Ishikawa (cell line): ENCODE measurements around the gene ZNF454.

Experiments used
- CREB1 ChIP-seq: IDR thresholded peaks from 2 replicates; pipeline ENCODE4 v1.6.1; 2012; ENCODE audit warnings: low read depth
- EGR1 ChIP-seq: IDR thresholded peaks from 2 replicates; pipeline ENCODE4 v1.6.1; 2012
- EP300 ChIP-seq: IDR thresholded peaks from 2 replicates; pipeline ENCODE4 v1.6.1; 2012; ENCODE audit warnings: borderline replicate concordance
- FOXM1 ChIP-seq: IDR thresholded peaks from 2 replicates; pipeline ENCODE4 v1.6.1; 2012; ENCODE audit warnings: low read depth, borderline replicate concordance
- NFIC ChIP-seq: IDR thresholded peaks from 2 replicates; pipeline ENCODE4 v1.6.1; 2012
- RAD21 ChIP-seq: IDR thresholded peaks from 2 replicates; pipeline ENCODE4 v1.6.1; 2012; ENCODE audit warnings: low read depth
- TAF1 ChIP-seq: IDR thresholded peaks from 2 replicates; pipeline ENCODE4 v1.6.1; 2012; ENCODE audit warnings: low read depth, mild to moderate bottlenecking
- TCF12 ChIP-seq: IDR thresholded peaks from 2 replicates; pipeline ENCODE4 v1.6.1; 2012; ENCODE audit warnings: low read depth
- TEAD4 ChIP-seq: IDR thresholded peaks from 2 replicates; pipeline ENCODE4 v1.6.1; 2012
- YY1 ChIP-seq: IDR thresholded peaks from 2 replicates; pipeline ENCODE4 v1.6.1; 2012; ENCODE audit warnings: low read depth
- TF ChIP-seq, protein P1 (sequence below): IDR thresholded peaks from 2 replicates; pipeline ENCODE4 v1.6.1; 2012; ENCODE audit warnings: low read depth, mild to moderate bottlenecking
- TF ChIP-seq, protein P2 (sequence below): IDR thresholded peaks from 2 replicates; pipeline ENCODE4 v1.6.1; 2012

GRCh38 chr5:178965465-178966055 lies 24.6 kb downstream of the ZNF454 start:
- TF ChIP-seq CREB1 (no peak), YY1 (no peak), EGR1 (no peak), TAF1 (no peak), RAD21 (no peak), TEAD4 (no peak), EP300 (no peak), NFIC (no peak), FOXM1 (no peak), TCF12 (no peak)
- TF ChIP-seq, protein P1, sequence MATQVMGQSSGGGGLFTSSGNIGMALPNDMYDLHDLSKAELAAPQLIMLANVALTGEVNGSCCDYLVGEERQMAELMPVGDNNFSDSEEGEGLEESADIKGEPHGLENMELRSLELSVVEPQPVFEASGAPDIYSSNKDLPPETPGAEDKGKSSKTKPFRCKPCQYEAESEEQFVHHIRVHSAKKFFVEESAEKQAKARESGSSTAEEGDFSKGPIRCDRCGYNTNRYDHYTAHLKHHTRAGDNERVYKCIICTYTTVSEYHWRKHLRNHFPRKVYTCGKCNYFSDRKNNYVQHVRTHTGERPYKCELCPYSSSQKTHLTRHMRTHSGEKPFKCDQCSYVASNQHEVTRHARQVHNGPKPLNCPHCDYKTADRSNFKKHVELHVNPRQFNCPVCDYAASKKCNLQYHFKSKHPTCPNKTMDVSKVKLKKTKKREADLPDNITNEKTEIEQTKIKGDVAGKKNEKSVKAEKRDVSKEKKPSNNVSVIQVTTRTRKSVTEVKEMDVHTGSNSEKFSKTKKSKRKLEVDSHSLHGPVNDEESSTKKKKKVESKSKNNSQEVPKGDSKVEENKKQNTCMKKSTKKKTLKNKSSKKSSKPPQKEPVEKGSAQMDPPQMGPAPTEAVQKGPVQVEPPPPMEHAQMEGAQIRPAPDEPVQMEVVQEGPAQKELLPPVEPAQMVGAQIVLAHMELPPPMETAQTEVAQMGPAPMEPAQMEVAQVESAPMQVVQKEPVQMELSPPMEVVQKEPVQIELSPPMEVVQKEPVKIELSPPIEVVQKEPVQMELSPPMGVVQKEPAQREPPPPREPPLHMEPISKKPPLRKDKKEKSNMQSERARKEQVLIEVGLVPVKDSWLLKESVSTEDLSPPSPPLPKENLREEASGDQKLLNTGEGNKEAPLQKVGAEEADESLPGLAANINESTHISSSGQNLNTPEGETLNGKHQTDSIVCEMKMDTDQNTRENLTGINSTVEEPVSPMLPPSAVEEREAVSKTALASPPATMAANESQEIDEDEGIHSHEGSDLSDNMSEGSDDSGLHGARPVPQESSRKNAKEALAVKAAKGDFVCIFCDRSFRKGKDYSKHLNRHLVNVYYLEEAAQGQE: no peak
- TF ChIP-seq, protein P2, sequence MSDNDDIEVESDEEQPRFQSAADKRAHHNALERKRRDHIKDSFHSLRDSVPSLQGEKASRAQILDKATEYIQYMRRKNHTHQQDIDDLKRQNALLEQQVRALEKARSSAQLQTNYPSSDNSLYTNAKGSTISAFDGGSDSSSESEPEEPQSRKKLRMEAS: no peak
